ENCODE data around the gene ZNF12. TPM values are rescaled to one million over a fixed set of nuclear protein-coding genes. Genes with fewer than 3 reads are reported as not detected.

The ZNF12 gene
- total and polyA plus RNA-seq, 10 of the 15 experiments (the other 5 are each of a cell fraction or from before 2014, with no cell fraction given), result 6.7 to 38.1 (median 14.4) TPM

DNA sequence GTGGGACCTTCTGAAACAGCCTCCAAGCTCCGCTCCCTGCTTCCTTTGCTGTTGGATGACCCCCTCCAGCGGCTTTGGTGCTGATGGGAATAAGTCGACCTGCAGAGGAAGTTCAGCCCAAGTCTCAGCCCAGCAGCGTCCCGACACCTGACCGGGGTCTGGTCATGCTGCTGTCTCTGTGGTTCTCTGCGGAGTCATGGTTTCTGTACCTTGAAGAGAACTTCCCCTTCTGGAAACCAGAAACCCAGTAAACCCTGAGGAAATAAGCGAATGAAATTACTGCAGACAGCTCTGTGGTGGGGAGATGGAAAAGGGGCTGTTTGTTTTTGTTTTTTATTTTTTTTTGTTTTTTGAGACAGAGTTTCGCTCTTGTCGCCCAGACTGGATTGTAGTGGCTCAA, 18.3 kb upstream of the ZNF12 start (continued):
- TF ChIP-seq PML (IDR thresholded peaks at IDR 0.05; ENCODE audit: low read length) (no peak), NR2C2 (IDR thresholded peaks at IDR 0.05; ENCODE audit: borderline replicate concordance, control insufficient read depth, insufficient read length, low read depth) (no peak), POLR2AphosphoS5 (IDR thresholded peaks at IDR 0.05; ENCODE audit: low read length) (no peak), MEF2B (IDR thresholded peaks at IDR 0.05; ENCODE audit: partially characterized antibody, poor library complexity, severe bottlenecking) (no peak), CBFB (IDR thresholded peaks at IDR 0.05; ENCODE audit: low read depth) (peak; percentile 47; the same call in 1 of the 2 replicates), EGR1 (IDR thresholded peaks at IDR 0.05; ENCODE audit: borderline replicate concordance in 1 of 2, low read depth in 2 of 2, low read length in 2 of 2) (no peak), NFYB (IDR thresholded peaks at IDR 0.05; ENCODE audit: insufficient read depth, low read depth, low read length) (no peak), MYB (IDR thresholded peaks at IDR 0.05; ENCODE audit: borderline replicate concordance, low read depth, low read length) (no peak), RUNX3 (IDR thresholded peaks at IDR 0.05; ENCODE audit: low read length) (peak; percentile 89), CHD2 (IDR thresholded peaks at IDR 0.05; ENCODE audit: borderline replicate concordance, low read depth, low read length) (no peak), BCL11A (IDR thresholded peaks at IDR 0.05; ENCODE audit: low read depth, low read length) (0 out of 2 replicates have a peak, but pooled peaks have one; percentile 14), MEF2A (IDR thresholded peaks at IDR 0.05; ENCODE audit: insufficient read depth, low read depth, low read length) (peak; percentile 57; the same call in 1 of the 2 replicates), RELA (IDR thresholded peaks at IDR 0.05; ENCODE audit: borderline replicate concordance, partially characterized antibody) (no peak), FOXM1 (IDR thresholded peaks at IDR 0.05; ENCODE audit: low read depth, low read length) (no peak), EP300 (IDR thresholded peaks at IDR 0.05; ENCODE audit: borderline replicate concordance in 1 of 2, control insufficient read depth in 1 of 2, low read depth in 2 of 2, low read length in 2 of 2) (peak; percentile 29 to 51; a peak in 1 of 4 replicates), JUNB (IDR thresholded peaks at IDR 0.05) (no peak), PAX5 (IDR thresholded peaks at IDR 0.05; ENCODE audit: borderline replicate concordance, low read depth, low read length) (peak; percentile 54), STAT1 (conservative IDR thresholded peaks at IDR 0.05) (no peak), TBL1XR1 (IDR thresholded peaks at IDR 0.05; ENCODE audit: low read depth, low read length) (no peak), HDAC6 (IDR thresholded peaks at IDR 0.05; ENCODE audit: unreplicated experiment) (no peak), ZNF384 (IDR thresholded peaks at IDR 0.05; ENCODE audit: borderline replicate concordance, low read depth, low read length) (peak; percentile 48; the same call in 1 of the 2 replicates), RAD51 (IDR thresholded peaks at IDR 0.05) (peak; percentile 79), YY1 (IDR thresholded peaks at IDR 0.05; ENCODE audit: low read depth, low read length) (no peak)
- TF ChIP-seq, protein P1, sequence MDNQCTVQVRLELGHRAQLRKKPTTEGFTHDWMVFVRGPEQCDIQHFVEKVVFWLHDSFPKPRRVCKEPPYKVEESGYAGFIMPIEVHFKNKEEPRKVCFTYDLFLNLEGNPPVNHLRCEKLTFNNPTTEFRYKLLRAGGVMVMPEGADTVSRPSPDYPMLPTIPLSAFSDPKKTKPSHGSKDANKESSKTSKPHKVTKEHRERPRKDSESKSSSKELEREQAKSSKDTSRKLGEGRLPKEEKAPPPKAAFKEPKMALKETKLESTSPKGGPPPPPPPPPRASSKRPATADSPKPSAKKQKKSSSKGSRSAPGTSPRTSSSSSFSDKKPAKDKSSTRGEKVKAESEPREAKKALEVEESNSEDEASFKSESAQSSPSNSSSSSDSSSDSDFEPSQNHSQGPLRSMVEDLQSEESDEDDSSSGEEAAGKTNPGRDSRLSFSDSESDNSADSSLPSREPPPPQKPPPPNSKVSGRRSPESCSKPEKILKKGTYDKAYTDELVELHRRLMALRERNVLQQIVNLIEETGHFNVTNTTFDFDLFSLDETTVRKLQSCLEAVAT (IDR thresholded peaks at IDR 0.05), result peak; percentile 71; the same call in 1 of the 2 replicates
- TF ChIP-seq, protein P2, sequence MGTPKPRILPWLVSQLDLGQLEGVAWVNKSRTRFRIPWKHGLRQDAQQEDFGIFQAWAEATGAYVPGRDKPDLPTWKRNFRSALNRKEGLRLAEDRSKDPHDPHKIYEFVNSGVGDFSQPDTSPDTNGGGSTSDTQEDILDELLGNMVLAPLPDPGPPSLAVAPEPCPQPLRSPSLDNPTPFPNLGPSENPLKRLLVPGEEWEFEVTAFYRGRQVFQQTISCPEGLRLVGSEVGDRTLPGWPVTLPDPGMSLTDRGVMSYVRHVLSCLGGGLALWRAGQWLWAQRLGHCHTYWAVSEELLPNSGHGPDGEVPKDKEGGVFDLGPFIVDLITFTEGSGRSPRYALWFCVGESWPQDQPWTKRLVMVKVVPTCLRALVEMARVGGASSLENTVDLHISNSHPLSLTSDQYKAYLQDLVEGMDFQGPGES (IDR thresholded peaks at IDR 0.05), result no peak
- TF ChIP-seq, protein P3, sequence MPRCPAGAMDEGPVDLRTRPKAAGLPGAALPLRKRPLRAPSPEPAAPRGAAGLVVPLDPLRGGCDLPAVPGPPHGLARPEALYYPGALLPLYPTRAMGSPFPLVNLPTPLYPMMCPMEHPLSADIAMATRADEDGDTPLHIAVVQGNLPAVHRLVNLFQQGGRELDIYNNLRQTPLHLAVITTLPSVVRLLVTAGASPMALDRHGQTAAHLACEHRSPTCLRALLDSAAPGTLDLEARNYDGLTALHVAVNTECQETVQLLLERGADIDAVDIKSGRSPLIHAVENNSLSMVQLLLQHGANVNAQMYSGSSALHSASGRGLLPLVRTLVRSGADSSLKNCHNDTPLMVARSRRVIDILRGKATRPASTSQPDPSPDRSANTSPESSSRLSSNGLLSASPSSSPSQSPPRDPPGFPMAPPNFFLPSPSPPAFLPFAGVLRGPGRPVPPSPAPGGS (IDR thresholded peaks at IDR 0.05; ENCODE audit: borderline replicate concordance, insufficient read depth, low read depth, low read length, poor library complexity, severe bottlenecking), result peak; percentile 29

Data from GM12878 (cell line).